DMS153 (cell line): Measurements from ENCODE around the gene SFTPB.
A peak's percentile ranks its signal among the peaks of the same experiment; 100 is the strongest.

Experiments used
- DNase-seq: peaks from one replicate; lab custom pipeline; 2025; lab: John Stamatoyannopoulos, UW

The SFTPB gene

GRCh38 chr2:85613717-85614515 lies 54.1 kb downstream of the SFTPB start:
- no peak for DNase-seq

- peak; percentile 78 for DNase-seq
These were observed 56.1 kb downstream of the SFTPB start, which contains the start of gene C2orf68 for GRCh38 chr2:85611705-85612587. TSS of gene C2orf68 (minus strand) at chr2:85612066. CDS start at chr2:85611984, 82 bp downstream.

GRCh38 chr2:85611217-85611704 lies 56.7 kb downstream of the SFTPB start:
- no peak for DNase-seq
